ENCODE results near the gene TSEN54.

TSEN54 gene

DNA sequence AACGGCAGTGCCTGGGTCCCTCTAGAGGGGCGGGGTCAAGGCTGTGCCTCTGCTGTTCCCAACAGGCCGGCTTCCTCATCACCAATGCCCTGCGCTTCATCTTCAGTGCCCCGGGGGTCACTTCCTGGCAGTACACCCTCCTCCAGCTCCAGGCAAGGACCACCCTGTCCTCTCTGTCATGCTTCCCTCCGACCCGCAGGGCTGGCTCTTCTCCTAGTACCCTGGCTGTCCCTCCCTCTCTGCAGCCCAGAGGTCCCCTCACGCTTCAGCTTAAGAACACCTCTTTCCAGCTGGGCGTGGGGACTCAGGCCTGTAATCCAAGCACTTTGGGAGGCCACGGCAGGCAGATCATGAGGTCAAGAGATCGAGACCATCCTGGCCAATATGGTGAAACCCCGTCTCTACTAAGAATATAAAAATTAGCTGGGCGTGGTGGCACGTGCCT lies 26.8 kb upstream of the TSEN54 start:
- no peaks in the 10 kb centered on the region for H3K27me3 ChIP-seq (ENCODE audit: control insufficient read depth, insufficient read depth, low read length)
- no peak overlapping the region for H3K9ac ChIP-seq (ENCODE audit: low read depth, low read length)
- peaks cover 31% of the 10 kb centered on the region for H3K36me3 ChIP-seq (ENCODE audit: insufficient read depth, low read length)

GRCh38 chr17:75490173-75490743 lies 26.1 kb upstream of the TSEN54 start:
- H3K4me3 ChIP-seq (ENCODE audit: low read length), result no peak overlapping the region
- H3K4me1 ChIP-seq (ENCODE audit: control insufficient read depth, insufficient read depth, low read length), result no peaks in the 10 kb centered on the region
- H3K36me3 ChIP-seq (ENCODE audit: insufficient read depth, low read length), result peaks cover 33% of the 10 kb centered on the region
- H3K9ac ChIP-seq (ENCODE audit: low read depth, low read length), result no peak overlapping the region
- H3K9me3 ChIP-seq (replicated peaks; ENCODE audit: low read length), result no peaks in the 10 kb centered on the region
- no peak overlapping the region for H3K4me2 ChIP-seq (ENCODE audit: low read length)
- no peaks in the 10 kb centered on the region for H3K27me3 ChIP-seq (ENCODE audit: control insufficient read depth, insufficient read depth, low read length)

More for the DNA sequence above, 26.8 kb upstream of the TSEN54 start:
- Histone ChIP-seq H3K4me3 (ENCODE audit: low read length) (no peak overlapping the region), H3K4me1 (ENCODE audit: control insufficient read depth, insufficient read depth, low read length) (no peaks in the 10 kb centered on the region), H3K4me2 (ENCODE audit: low read length) (no peak overlapping the region), H3K9me3 (replicated peaks; ENCODE audit: low read length) (no peaks in the 10 kb centered on the region)

DNA sequence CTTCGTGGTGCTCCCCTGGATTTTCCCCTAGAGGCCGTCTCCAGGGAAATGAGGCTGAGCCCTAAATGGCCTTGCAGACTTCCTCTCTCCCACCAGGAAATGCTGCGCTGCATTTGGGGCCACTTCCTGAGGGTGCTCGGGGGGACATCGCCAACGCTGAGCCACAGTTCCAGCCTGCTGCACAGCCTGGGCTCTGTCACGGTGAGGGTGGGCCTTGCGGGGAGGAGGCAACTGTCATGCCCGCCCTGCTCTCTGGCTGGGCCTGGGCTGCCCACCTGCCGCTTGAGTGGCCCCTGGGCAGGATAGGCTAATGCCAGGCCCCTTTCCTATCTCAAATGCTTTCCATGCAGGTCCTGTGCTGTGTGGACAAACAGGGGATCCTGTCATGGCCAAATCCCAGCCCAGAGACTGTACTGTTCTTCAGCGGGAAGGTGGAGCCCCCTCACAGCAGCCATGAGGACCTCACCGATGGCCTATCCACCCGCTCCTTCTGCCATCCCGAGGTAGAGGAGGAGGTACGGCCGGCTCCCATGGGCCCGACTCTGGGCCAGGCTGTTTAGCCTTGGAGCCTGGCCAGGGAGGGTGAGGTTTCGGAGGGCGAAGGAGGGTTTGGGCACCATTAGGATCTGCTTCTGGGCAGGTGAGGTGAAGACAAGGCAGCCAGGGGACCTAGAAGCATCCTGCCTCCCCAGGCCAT lies 25.2 kb upstream of the TSEN54 start:
- no peak overlapping the region for H3K4me2 ChIP-seq (ENCODE audit: low read length)
- H3K4me1 ChIP-seq (ENCODE audit: control insufficient read depth, insufficient read depth, low read length), result no peaks in the 10 kb centered on the region
- peaks cover 38% of the 10 kb centered on the region for H3K36me3 ChIP-seq (ENCODE audit: insufficient read depth, low read length)
- H3K9ac ChIP-seq (ENCODE audit: low read depth, low read length), result no peak overlapping the region
- H3K27me3 ChIP-seq (ENCODE audit: control insufficient read depth, insufficient read depth, low read length), result no peaks in the 10 kb centered on the region
- no peak overlapping the region for H3K4me3 ChIP-seq (ENCODE audit: low read length)
- no peaks in the 10 kb centered on the region for H3K9me3 ChIP-seq (replicated peaks; ENCODE audit: low read length)

- Histone ChIP-seq H3K27me3 (ENCODE audit: control insufficient read depth, insufficient read depth, low read length) (no peaks in the 10 kb centered on the region), H3K36me3 (ENCODE audit: insufficient read depth, low read length) (peaks cover 42% of the 10 kb centered on the region), H3K9ac (ENCODE audit: low read depth, low read length) (no peak overlapping the region)
Observed at GRCh38 chr17:75491680-75492079, 24.6 kb upstream of the TSEN54 start.

GRCh38 chr17:75492555-75493168 lies 23.7 kb upstream of the TSEN54 start:
- Histone ChIP-seq H3K27me3 (ENCODE audit: control insufficient read depth, insufficient read depth, low read length) (no peaks in the 10 kb centered on the region), H3K4me3 (ENCODE audit: low read length) (no peak overlapping the region), H3K4me1 (ENCODE audit: control insufficient read depth, insufficient read depth, low read length) (no peaks in the 10 kb centered on the region), H3K36me3 (ENCODE audit: insufficient read depth, low read length) (peaks cover 46% of the 10 kb centered on the region), H3K4me2 (ENCODE audit: low read length) (no peak overlapping the region), H3K9me3 (replicated peaks; ENCODE audit: low read length) (no peaks in the 10 kb centered on the region), H3K9ac (ENCODE audit: low read depth, low read length) (no peak overlapping the region)

More at GRCh38 chr17:75491680-75492079, 24.6 kb upstream of the TSEN54 start:
- no peaks in the 10 kb centered on the region for H3K9me3 ChIP-seq (replicated peaks; ENCODE audit: low read length)
- no peaks in the 10 kb centered on the region for H3K4me1 ChIP-seq (ENCODE audit: control insufficient read depth, insufficient read depth, low read length)
- H3K4me2 ChIP-seq (ENCODE audit: low read length), result no peak overlapping the region
- no peak overlapping the region for H3K4me3 ChIP-seq (ENCODE audit: low read length)

- H3K36me3 ChIP-seq (ENCODE audit: insufficient read depth, low read length), result peaks cover 54% of the 10 kb centered on the region
- no peaks in the 10 kb centered on the region for H3K4me1 ChIP-seq (ENCODE audit: control insufficient read depth, insufficient read depth, low read length)
- H3K27me3 ChIP-seq (ENCODE audit: control insufficient read depth, insufficient read depth, low read length), result no peaks in the 10 kb centered on the region
- no peak overlapping the region for H3K4me2 ChIP-seq (ENCODE audit: low read length)
- no peaks in the 10 kb centered on the region for H3K9me3 ChIP-seq (replicated peaks; ENCODE audit: low read length)
- H3K9ac ChIP-seq (ENCODE audit: low read depth, low read length), result no peak overlapping the region
- H3K4me3 ChIP-seq (ENCODE audit: low read length), result no peak overlapping the region
Observed at GRCh38 chr17:75493476-75494129, 22.7 kb upstream of the TSEN54 start.

DNA sequence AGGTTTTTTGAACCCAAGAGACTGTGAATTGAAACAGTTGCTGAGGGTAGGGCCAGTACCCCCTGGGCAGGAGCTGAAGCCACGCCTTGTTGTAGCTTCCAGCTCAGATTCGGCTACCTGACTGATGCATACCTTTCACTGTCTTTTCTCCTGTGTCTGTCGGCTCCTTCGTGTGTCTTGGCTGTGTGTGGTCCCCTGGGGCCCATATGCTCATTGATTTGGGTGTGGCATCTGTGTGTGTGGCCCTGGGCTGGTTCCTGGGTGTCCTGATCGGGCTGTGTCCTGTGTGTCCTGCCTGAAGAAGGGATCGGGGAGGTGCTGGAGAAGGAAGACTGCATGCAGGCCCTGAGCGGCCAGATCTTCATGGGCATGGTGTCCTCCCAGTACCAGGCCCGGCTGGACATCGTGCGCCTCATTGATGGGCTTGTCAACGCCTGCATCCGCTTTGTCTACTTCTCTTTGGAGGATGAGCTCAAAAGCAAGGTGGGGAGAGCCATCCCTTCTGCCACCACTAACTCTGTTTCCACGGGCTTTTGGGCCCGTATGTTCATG lies 21.9 kb upstream of the TSEN54 start:
- Histone ChIP-seq H3K4me3 (ENCODE audit: low read length) (no peak overlapping the region), H3K4me1 (ENCODE audit: control insufficient read depth, insufficient read depth, low read length) (no peaks in the 10 kb centered on the region), H3K9me3 (replicated peaks; ENCODE audit: low read length) (no peaks in the 10 kb centered on the region), H3K9ac (ENCODE audit: low read depth, low read length) (no peak overlapping the region), H3K36me3 (ENCODE audit: insufficient read depth, low read length) (peaks cover 61% of the 10 kb centered on the region), H3K4me2 (ENCODE audit: low read length) (no peak overlapping the region), H3K27me3 (ENCODE audit: control insufficient read depth, insufficient read depth, low read length) (no peaks in the 10 kb centered on the region)

DNA sequence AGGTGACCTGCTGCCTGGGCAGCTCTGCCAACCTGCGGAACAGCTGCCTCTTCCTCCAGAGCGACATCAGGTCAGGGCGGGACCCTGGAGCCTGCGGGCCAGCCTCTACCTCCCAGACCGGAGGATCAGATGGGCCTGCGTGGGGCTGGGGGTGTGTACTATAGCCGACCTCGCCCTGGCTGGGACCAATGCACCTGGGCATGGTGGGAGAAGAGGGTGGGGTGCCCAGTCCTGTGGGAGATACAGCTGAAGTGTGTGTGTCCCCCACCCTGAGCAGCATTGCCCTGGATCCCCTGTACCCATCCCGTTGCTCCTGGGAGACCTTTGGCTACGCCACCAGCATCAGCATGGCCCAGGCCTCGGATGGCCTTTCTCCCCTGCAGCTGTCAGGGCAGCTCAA lies 20.3 kb upstream of the TSEN54 start:
- Histone ChIP-seq H3K27me3 (ENCODE audit: control insufficient read depth, insufficient read depth, low read length) (no peaks in the 10 kb centered on the region), H3K4me2 (ENCODE audit: low read length) (no peak overlapping the region), H3K9ac (ENCODE audit: low read depth, low read length) (no peak overlapping the region), H3K4me1 (ENCODE audit: control insufficient read depth, insufficient read depth, low read length) (no peaks in the 10 kb centered on the region), H3K36me3 (ENCODE audit: insufficient read depth, low read length) (peaks cover 70% of the 10 kb centered on the region), H3K9me3 (replicated peaks; ENCODE audit: low read length) (no peaks in the 10 kb centered on the region), H3K4me3 (ENCODE audit: low read length) (no peak overlapping the region)

DNA sequence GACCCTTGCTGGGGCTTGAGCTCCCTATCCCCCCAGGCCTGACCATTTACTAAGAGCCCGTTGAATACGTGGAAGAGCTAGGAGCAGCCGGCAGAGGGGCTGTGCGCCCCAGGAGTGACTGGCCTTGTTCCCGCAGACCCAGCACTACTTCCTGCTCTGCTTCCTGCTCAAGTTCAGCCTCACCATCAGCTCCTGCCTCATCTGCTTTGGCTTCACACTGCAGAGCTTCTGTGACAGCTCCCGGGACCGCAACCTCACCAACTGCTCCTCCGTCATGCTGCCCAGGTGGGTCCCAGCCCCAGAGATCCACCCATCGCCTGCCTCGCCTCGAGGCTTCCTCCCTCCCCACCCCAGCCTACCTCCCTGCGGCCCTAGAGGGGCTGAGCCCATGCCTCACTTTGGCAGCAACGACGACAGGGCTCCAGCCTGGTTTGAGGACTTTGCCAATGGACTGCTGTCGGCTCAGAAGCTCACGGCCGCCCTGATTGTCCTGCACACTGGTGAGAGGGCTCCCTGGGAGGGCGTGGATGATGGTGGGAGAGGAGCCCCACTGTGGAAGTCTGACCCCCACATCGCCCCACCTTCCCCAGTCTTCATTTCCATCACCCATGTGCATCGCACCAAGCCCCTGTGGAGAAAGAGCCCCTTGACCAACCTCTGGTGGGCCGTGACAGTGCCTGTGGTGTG lies 18.1 kb upstream of the TSEN54 start:
- peaks cover 55% of the 10 kb centered on the region for H3K36me3 ChIP-seq (ENCODE audit: insufficient read depth, low read length)

GRCh38 chr17:75498726-75499213 lies 17.6 kb upstream of the TSEN54 start:
- Histone ChIP-seq H3K4me2 (ENCODE audit: low read length) (no peak overlapping the region), H3K4me1 (ENCODE audit: control insufficient read depth, insufficient read depth, low read length) (no peaks in the 10 kb centered on the region), H3K9me3 (replicated peaks; ENCODE audit: low read length) (no peaks in the 10 kb centered on the region), H3K4me3 (ENCODE audit: low read length) (no peak overlapping the region), H3K9ac (ENCODE audit: low read depth, low read length) (no peak overlapping the region), H3K36me3 (ENCODE audit: insufficient read depth, low read length) (peaks cover 51% of the 10 kb centered on the region), H3K27me3 (ENCODE audit: control insufficient read depth, insufficient read depth, low read length) (no peaks in the 10 kb centered on the region)

More for the DNA sequence above, 18.1 kb upstream of the TSEN54 start:
- no peak overlapping the region for H3K4me3 ChIP-seq (ENCODE audit: low read length)
- no peaks in the 10 kb centered on the region for H3K9me3 ChIP-seq (replicated peaks; ENCODE audit: low read length)
- no peaks in the 10 kb centered on the region for H3K27me3 ChIP-seq (ENCODE audit: control insufficient read depth, insufficient read depth, low read length)
- no peak overlapping the region for H3K9ac ChIP-seq (ENCODE audit: low read depth, low read length)
- no peaks in the 10 kb centered on the region for H3K4me1 ChIP-seq (ENCODE audit: control insufficient read depth, insufficient read depth, low read length)
- H3K4me2 ChIP-seq (ENCODE audit: low read length), result no peak overlapping the region

Data from skeletal muscle satellite cell (primary cell).